Measurements from ENCODE around the gene SELENOI.

The SELENOI gene

GRCh38 chr2:26337298-26337697, 8.6 kb upstream of the SELENOI start:
- no peak for TF ChIP-seq CTCF (IDR thresholded peaks at IDR 0.05)
- TF ChIP-seq ZFX (IDR thresholded peaks at IDR 0.05; ENCODE audit: borderline replicate concordance), result no peak
- H3K27ac ChIP-seq, result no peak overlapping the region

GRCh38 chr2:26340831-26341230, 5.1 kb upstream of the SELENOI start:
- no peak for TF ChIP-seq CTCF (IDR thresholded peaks at IDR 0.05)
- no peak for TF ChIP-seq ZFX (IDR thresholded peaks at IDR 0.05; ENCODE audit: borderline replicate concordance)
- H3K27ac ChIP-seq, result no peak overlapping the region

DNA sequence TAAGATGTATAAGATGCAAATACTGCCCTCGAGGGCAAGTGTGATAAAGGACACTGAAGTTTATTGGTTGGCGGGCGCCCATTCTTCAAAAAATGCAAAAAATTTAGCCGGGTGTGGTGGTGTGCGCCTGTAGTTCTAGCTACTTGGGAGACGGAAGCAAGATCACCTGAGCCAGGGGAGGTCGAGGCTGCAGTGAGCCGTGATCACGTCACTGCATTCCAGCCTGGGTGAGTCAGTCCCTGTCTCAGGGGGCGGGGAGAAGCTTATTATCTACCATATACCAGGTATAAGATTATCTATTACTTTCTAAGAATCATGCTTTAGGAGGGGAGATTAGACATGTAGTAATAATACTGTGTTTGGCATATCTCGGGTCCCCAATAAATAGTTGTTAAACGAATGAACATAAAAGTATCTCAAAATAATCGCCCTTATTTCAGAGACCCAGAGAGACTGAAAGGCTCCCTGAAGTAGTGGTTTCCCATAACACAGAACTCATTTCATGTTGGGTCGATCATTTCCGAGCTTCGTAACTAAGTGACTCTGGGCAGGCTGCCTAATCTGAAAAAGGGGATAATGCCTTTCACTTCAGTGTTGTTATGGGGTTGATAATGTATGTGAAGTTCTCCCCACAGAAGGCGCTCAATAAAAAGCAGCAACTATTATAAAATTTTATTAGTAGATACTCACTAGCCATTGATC, 1.2 kb upstream of the SELENOI start:
- no peak for TF ChIP-seq ZFX (IDR thresholded peaks at IDR 0.05; ENCODE audit: borderline replicate concordance)
- TF ChIP-seq CTCF (IDR thresholded peaks at IDR 0.05), result no peak
- peak overlapping the region; percentile 84 for H3K27ac ChIP-seq

DNA sequence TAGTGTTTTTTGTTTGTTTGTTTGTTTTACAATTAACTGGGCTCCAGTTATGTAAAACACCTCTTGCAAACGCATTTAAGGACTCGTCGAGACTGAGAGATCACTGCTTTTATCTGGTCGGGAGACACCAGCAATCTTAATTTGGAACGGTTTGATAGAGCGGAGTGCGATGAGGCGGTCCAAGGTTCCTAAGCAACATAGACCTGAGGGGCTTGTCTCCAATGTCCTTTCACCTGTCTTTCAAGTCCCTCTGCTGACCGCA, 729 bp upstream of the SELENOI start:
- TF ChIP-seq ZFX (IDR thresholded peaks at IDR 0.05; ENCODE audit: borderline replicate concordance) (no peak), CTCF (IDR thresholded peaks at IDR 0.05) (no peak)
- peak overlapping the region; percentile 84 for H3K27ac ChIP-seq

DNA sequence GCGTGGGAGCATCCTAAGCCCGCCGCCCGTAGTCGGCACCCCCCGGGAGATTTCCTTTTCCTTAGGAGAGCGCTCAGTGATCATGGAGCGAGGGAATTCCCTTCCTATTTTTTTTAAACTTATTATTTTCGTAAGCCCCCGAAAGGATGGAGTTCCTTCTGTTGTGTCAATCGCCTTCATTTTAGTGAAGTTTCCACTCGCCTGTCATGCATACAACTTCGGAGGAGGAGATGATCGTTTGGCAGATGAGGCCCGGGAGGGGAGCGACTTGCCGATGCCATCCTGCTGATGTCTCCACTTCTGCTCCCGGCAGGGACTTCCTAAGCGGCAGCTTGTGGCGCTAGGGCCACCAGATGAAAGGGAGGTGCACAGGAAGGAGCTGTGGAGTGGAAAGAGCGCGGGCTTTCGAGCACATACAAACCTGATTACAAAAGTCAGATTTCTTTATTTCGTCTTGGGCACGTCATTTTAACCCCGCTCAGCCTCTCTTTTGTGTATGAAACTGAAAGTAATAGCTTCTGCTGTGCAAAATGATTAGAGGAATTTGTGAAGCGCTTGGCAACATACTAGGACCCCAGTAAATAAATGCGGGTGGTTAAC, 611 bp downstream of the SELENOI start, which contains the start of gene ADGRF3:
ADGRF3 (minus strand) TSS at position 336 of the 600 bp plus-strand sequence. CDS start 555 bp downstream, outside the sequence.
- TF ChIP-seq ZFX (IDR thresholded peaks at IDR 0.05; ENCODE audit: borderline replicate concordance) (no peak), CTCF (IDR thresholded peaks at IDR 0.05) (no peak)
- peak within 1 kb of the TSS; percentile 84 for H3K27ac ChIP-seq

DNA sequence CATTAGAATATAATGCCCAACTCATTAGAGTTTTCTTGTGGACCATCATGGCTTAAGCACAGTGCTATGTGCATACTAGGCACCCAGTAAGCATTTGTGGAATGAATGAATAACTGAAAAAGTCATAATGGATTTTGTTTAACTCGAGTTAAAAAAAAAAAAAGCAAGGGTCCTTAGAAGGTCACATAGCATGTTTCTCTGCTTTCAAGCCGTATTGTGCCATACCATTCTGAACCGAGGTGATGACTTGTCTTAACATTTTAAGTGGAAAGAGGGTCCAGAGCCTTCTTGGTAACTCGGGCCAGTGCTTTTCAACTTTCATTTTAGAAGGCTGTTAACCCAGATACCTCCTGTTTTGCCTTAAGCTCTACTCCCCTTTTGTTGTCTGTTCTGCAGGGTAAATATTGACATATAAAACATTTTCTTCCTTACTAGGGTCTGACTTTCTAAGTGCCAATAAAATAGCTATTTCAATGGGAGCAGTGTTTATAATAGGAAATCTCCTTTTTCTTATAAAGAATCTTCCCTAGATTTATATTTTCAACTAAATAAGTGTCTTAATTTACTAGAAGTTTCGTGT, 1.4 kb downstream of the SELENOI start:
- H3K27ac ChIP-seq, result peak overlapping the region; percentile 84
- TF ChIP-seq CTCF (IDR thresholded peaks at IDR 0.05), result no peak
- no peak for TF ChIP-seq ZFX (IDR thresholded peaks at IDR 0.05; ENCODE audit: borderline replicate concordance)

DNA sequence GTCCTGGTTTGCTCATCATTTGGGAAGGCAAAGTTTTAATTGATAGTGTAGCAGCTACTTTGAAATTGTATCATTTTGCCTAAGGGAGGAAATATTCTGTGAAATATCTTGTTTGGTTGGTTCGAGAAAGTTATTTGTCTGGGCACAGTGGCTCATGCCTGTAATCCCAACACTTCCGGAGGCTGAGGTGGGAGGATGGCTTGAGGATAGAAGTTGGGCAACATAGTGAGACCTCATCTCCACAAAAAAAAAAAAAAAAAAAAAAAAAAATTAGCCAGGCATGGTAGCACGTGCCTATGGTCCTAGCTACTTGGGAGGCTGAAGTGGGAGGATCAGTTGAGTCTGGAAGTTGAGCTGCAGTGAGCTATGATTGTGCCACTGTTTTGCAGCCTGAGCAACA, 3.7 kb downstream of the SELENOI start:
- no peak overlapping the region for H3K27ac ChIP-seq
- TF ChIP-seq CTCF (IDR thresholded peaks at IDR 0.05) (no peak), ZFX (IDR thresholded peaks at IDR 0.05; ENCODE audit: borderline replicate concordance) (no peak)

Measured in 22Rv1 (cell line).